AML-193 (cell line): Measurements from ENCODE around the gene PAEP.

Experiments
- DNase-seq, 2 experiments: peaks; one replicate each; lab custom pipeline; 2025; lab: John Stamatoyannopoulos, UW

The PAEP gene

GRCh38 chr9:135551031-135551430 lies 10.5 kb upstream of the PAEP start:
- no peak for DNase-seq

- DNase-seq: no peak
Observed at GRCh38 chr9:135551456-135551855, 10.1 kb upstream of the PAEP start.

GRCh38 chr9:135552021-135552697 lies 9.4 kb upstream of the PAEP start:
- DNase-seq: no peak

- DNase-seq: no peak
Observed at GRCh38 chr9:135552698-135553171, 8.8 kb upstream of the PAEP start.

- no peak for DNase-seq
Observed at GRCh38 chr9:135554718-135555117, 6.8 kb upstream of the PAEP start.

GRCh38 chr9:135555203-135555602 lies 6.4 kb upstream of the PAEP start:
- no peak for DNase-seq

GRCh38 chr9:135555910-135556309 lies 5.6 kb upstream of the PAEP start:
- DNase-seq: no peak

- DNase-seq: no peak
Observed at GRCh38 chr9:135559606-135560005, 1.9 kb upstream of the PAEP start.

- DNase-seq: no peak
Observed at GRCh38 chr9:135562235-135562745, 734 bp downstream of the PAEP start.

- no peak for DNase-seq
Observed at GRCh38 chr9:135563039-135563476, 1.5 kb downstream of the PAEP start.

- no peak for DNase-seq
Observed at GRCh38 chr9:135563858-135564257, 2.3 kb downstream of the PAEP start.

- no peak for DNase-seq
Observed at GRCh38 chr9:135565141-135565628, 3.6 kb downstream of the PAEP start.

- DNase-seq: no peak
Observed at GRCh38 chr9:135565636-135566035, 4.1 kb downstream of the PAEP start.

- DNase-seq: no peak
Observed at GRCh38 chr9:135566552-135566951, 5.0 kb downstream of the PAEP start.

- no peak for DNase-seq
Observed at GRCh38 chr9:135567311-135567710, 5.8 kb downstream of the PAEP start.

- no peak for DNase-seq
Observed at GRCh38 chr9:135568026-135568425, 6.5 kb downstream of the PAEP start.

- peak in 1 of 2 experiments; percentile 0 for DNase-seq
Observed at GRCh38 chr9:135570456-135570855, 8.9 kb downstream of the PAEP start.

- no peak for DNase-seq
Observed at GRCh38 chr9:135572233-135572632, 10.7 kb downstream of the PAEP start.

GRCh38 chr9:135573124-135573523 lies 11.6 kb downstream of the PAEP start:
- DNase-seq: no peak

- DNase-seq: no peak
Observed at GRCh38 chr9:135574331-135574730, 12.8 kb downstream of the PAEP start.

GRCh38 chr9:135574943-135575342 lies 13.4 kb downstream of the PAEP start:
- DNase-seq: no peak

GRCh38 chr9:135575995-135576631 lies 14.6 kb downstream of the PAEP start:
- DNase-seq: no peak

- no peak for DNase-seq
Observed at GRCh38 chr9:135577256-135577655, 15.7 kb downstream of the PAEP start.
